Natural killer cell treated with Interleukin-12 subunit alpha and Interleukin-12 subunit beta and Interleukin-15 and Interleukin-18, amount 100 ng/mL, for 72 hours (primary cell): ENCODE results near the gene SLC12A5. TPM values are rescaled to one million over a fixed set of nuclear protein-coding genes. Genes with fewer than 3 reads are reported as not detected.

Experiments used
- ATAC-seq, 2 donors: fragments of 150-1000 bp; cut with Tn5 transposase in 1 of 2; sonication (Bioruptor Pico), chemical (Tn5 transposase) in 1 of 2; 2 replicates each; pipeline ENCODE4 v1.10.0; 2021
- DNase-seq: peaks from one replicate; pipeline ENCODE4 v3.0.0; 2022; ENCODE audit warnings: low spot score
- H3K27ac Mint-ChIP-seq, 2 donors: 1 replicate in 1 of 2; 2 replicates in 1 of 2; pipeline ENCODE4 v1.8.0; 2022; ENCODE audit warnings: mixed read lengths in 2 of 2, mild to moderate bottlenecking in 1 of 2, moderate library complexity in 1 of 2
- H3K27me3 Mint-ChIP-seq, 2 donors: 1 replicate in 1 of 2; 2 replicates in 1 of 2; pipeline ENCODE4 v1.8.0; 2022; ENCODE audit warnings: mixed read lengths in 2 of 2
- H3K36me3 Mint-ChIP-seq: one replicate; pipeline ENCODE4 v1.8.0; 2022; ENCODE audit warnings: mixed read lengths
- H3K4me1 Mint-ChIP-seq, 2 donors: 1 replicate in 1 of 2; 2 replicates in 1 of 2; pipeline ENCODE4 v1.8.0; 2022; ENCODE audit warnings: low read depth in 2 of 2, mixed read lengths in 2 of 2, mild to moderate bottlenecking in 1 of 2
- H3K4me3 Mint-ChIP-seq: one replicate; pipeline ENCODE4 v1.8.0; 2022; ENCODE audit warnings: mixed read lengths
- H3K9me3 Mint-ChIP-seq: 2 replicates; pipeline ENCODE4 v1.8.0; 2022; ENCODE audit warnings: mixed read lengths
- total RNA-seq, 2 donors: library from RNA; stranded (reverse); gene quantifications; one replicate each; pipeline ENCODE4 v1.2.3, GENCODE V29; 2022

Gene SLC12A5
- total RNA-seq, 2 donors from 2014 or later, result not detected

DNA sequence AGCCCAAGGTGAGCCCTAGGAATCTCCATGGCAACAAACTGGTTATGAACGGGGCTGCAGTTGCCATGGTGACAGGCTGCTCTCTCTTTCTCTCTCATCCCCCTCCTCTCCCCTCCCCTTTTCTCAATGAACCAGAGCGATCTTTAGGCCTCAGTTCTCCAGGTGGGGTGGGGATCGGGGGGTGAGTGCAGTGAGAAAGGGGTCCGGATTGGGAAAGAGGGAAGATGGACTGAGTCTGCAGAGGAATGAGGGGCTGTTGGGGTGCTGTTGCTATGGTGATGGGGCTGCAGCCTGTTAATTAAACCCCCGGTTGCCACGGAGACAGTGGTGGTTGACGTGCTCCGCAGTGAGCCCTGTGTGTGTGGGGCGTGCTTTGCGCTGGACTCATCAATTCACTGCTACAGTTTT, 3.6 kb upstream of the SLC12A5 start:
- ATAC-seq (no peak), DNase-seq (no peak)
- peaks cover 16% of the 10 kb centered on the region in 2 donors for H3K4me1 Mint-ChIP-seq
- H3K27ac Mint-ChIP-seq, result no peak overlapping the region
- peaks cover 42 to 44% of the 10 kb centered on the region in 2 donors for H3K27me3 Mint-ChIP-seq
- H3K9me3 Mint-ChIP-seq, result no peaks in the 10 kb centered on the region
- H3K4me3 Mint-ChIP-seq, result no peak overlapping the region
- peaks cover 5% of the 10 kb centered on the region for H3K36me3 Mint-ChIP-seq

GRCh38 chr20:46027245-46027853, 1.7 kb upstream of the SLC12A5 start:
- Mint-ChIP-seq H3K4me3 (no peak overlapping the region), H3K27me3 (peaks cover 32 to 37% of the 10 kb centered on the region in 2 donors), H3K36me3 (no peaks in the 10 kb centered on the region), H3K9me3 (no peaks in the 10 kb centered on the region), H3K4me1 (peaks cover 5 to 7% of the 10 kb centered on the region in 2 donors), H3K27ac (no peak overlapping the region)
- no peak for DNase-seq
- ATAC-seq, result no peak

DNA sequence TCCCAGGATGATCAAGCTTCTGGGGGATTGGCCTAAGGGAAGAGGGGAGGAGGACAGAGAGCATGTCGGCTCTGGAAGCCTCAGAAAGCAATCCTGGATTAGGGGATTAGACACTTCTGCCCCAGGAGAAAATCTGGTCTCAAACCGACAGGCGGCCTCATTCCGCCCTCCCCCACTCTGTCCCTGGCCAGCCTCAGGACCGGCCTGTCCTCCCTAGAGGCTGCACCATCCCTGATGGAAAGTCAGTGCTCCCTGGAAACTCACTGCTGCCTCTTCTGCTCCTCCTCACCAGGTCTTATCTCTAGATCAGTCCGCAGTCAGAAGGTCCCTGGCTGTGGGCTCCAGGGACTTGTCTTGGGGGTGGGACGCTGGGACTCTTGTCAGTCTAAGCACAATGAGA, 905 bp upstream of the SLC12A5 start:
- ATAC-seq (no peak), DNase-seq (no peak)
- Mint-ChIP-seq H3K9me3 (no peaks in the 10 kb centered on the region), H3K27ac (no peak overlapping the region), H3K27me3 (peaks cover 38 to 42% of the 10 kb centered on the region in 2 donors), H3K4me1 (peaks cover 5 to 6% of the 10 kb centered on the region in 2 donors), H3K36me3 (no peaks in the 10 kb centered on the region), H3K4me3 (no peak overlapping the region)

DNA sequence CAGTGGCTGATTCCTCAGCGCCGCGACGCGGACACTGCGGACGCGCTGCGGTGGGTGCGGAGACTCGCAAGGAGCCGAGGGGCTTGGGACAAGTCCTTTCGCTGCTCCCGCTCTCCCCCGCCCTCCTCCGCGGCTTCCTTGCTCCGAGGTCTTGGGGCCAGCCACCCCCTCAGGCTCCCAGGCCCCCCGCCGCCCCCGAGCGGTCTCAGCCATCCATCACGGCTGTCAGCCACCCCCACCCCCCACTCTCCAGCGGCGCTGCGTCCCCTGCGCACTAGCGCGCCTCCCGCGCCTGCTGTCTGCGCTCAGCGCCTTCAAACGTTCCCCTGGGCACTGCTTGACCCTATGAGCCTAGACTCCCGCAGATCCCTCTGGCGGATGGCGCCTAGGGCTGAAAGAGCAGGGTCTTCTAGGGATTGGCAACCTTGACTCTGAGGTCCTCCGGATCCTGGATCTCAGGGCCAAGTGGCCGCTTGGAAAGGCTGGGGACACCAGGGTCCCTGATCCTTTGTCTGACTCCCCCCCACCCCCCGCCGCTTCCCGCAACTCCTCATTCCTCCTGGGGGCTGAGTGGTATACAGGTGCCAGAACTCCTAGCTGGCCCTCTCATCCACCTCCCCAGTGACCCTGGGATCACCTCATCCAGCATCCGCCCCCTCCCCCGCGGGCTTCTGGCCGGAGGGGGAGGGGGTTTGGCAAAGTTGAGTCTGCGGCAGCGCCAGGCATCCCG, 1.4 kb downstream of the SLC12A5 start:
- no peaks in the 10 kb centered on the region for H3K9me3 Mint-ChIP-seq
- no peak overlapping the region for H3K27ac Mint-ChIP-seq
- DNase-seq, result no peak
- no peak overlapping the region for H3K4me3 Mint-ChIP-seq
- no peaks in the 10 kb centered on the region for H3K4me1 Mint-ChIP-seq
- H3K27me3 Mint-ChIP-seq, result peaks cover 39 to 40% of the 10 kb centered on the region in 2 donors
- no peaks in the 10 kb centered on the region for H3K36me3 Mint-ChIP-seq
- no peak for ATAC-seq

DNA sequence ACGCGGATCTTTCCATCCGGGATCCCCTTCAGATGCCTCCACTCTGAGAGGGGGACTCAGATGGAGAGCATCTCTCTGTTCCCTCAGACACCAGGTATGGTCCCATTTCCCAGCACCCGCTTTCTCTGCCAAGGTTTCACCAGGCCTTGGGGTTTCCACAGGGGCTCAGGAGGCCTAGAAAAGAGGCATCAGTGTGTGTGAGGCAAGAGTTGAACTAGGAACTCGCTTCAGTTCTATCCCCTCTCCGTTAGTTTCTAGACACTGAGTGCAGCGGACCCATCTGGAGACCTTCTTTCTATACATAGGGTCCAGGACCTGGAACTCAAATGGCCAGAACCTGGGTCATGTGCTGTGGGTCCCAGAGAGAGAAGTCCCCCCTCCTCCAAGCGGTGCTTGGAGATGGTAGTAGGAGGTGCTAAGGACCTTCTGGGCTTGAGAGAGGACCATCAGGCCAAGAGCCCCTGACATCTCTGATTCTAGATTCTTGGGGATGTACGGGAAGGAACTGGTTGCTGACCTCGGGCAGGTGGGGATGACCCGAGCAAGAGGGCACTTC, 2.1 kb downstream of the SLC12A5 start:
- H3K9me3 Mint-ChIP-seq, result no peaks in the 10 kb centered on the region

GRCh38 chr20:46031701-46032254, 2.8 kb downstream of the SLC12A5 start:
- DNase-seq, result no peak
- H3K27me3 Mint-ChIP-seq, result peaks cover 38 to 41% of the 10 kb centered on the region in 2 donors

More for the DNA sequence above, 2.1 kb downstream of the SLC12A5 start:
- Mint-ChIP-seq H3K36me3 (no peaks in the 10 kb centered on the region), H3K4me1 (no peaks in the 10 kb centered on the region), H3K4me3 (no peak overlapping the region), H3K27me3 (peaks cover 38 to 41% of the 10 kb centered on the region in 2 donors), H3K27ac (no peak overlapping the region)
- DNase-seq (no peak), ATAC-seq (no peak)

GRCh38 chr20:46034039-46034438, 5.0 kb downstream of the SLC12A5 start:
- H3K4me1 Mint-ChIP-seq, result no peaks in the 10 kb centered on the region
- H3K36me3 Mint-ChIP-seq, result no peaks in the 10 kb centered on the region
- H3K9me3 Mint-ChIP-seq, result no peaks in the 10 kb centered on the region
- no peak overlapping the region for H3K27ac Mint-ChIP-seq
- ATAC-seq (no peak), DNase-seq (no peak)
- peaks cover 40 to 44% of the 10 kb centered on the region in 2 donors for H3K27me3 Mint-ChIP-seq
- H3K4me3 Mint-ChIP-seq, result no peak overlapping the region

More at GRCh38 chr20:46031701-46032254, 2.8 kb downstream of the SLC12A5 start:
- ATAC-seq, result no peak
- no peaks in the 10 kb centered on the region for H3K4me1 Mint-ChIP-seq
- no peak overlapping the region for H3K27ac Mint-ChIP-seq
- no peaks in the 10 kb centered on the region for H3K36me3 Mint-ChIP-seq
- H3K9me3 Mint-ChIP-seq, result no peaks in the 10 kb centered on the region
- no peak overlapping the region for H3K4me3 Mint-ChIP-seq

- peaks cover 40% of the 10 kb centered on the region in 2 donors for H3K27me3 Mint-ChIP-seq
- no peak overlapping the region for H3K27ac Mint-ChIP-seq
- no peak overlapping the region for H3K4me3 Mint-ChIP-seq
- H3K4me1 Mint-ChIP-seq, result no peaks in the 10 kb centered on the region
- ATAC-seq (no peak), DNase-seq (no peak)
- no peaks in the 10 kb centered on the region for H3K9me3 Mint-ChIP-seq
- H3K36me3 Mint-ChIP-seq, result no peaks in the 10 kb centered on the region
Observed at GRCh38 chr20:46035253-46035652, 6.2 kb downstream of the SLC12A5 start.

DNA sequence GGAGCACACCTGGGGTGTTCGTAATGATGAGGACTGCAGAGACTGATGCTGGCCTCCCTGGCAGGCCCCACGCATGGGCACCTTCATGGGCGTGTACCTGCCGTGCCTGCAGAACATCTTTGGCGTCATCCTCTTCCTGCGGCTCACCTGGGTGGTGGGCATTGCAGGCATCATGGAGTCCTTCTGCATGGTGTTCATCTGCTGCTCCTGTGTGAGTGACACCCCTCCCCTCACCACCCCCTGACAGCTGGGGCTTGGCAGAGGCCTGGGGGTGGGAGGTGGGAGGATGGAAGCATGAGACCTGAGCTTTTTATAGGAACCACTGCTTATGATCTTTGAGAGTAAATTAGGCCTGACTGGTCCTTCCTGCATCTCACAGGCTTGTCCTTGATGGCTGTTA, 6.7 kb downstream of the SLC12A5 start:
- Mint-ChIP-seq H3K4me3 (no peak overlapping the region), H3K9me3 (no peaks in the 10 kb centered on the region), H3K4me1 (no peaks in the 10 kb centered on the region), H3K36me3 (no peaks in the 10 kb centered on the region), H3K27ac (no peak overlapping the region), H3K27me3 (peaks cover 40% of the 10 kb centered on the region in 2 donors)
- DNase-seq, result no peak
- ATAC-seq, result no peak

- no peak for DNase-seq
- Mint-ChIP-seq H3K27me3 (peaks cover 42% of the 10 kb centered on the region in 2 donors), H3K4me1 (no peaks in the 10 kb centered on the region), H3K4me3 (no peak overlapping the region), H3K9me3 (no peaks in the 10 kb centered on the region), H3K27ac (no peak overlapping the region), H3K36me3 (no peaks in the 10 kb centered on the region)
- no peak for ATAC-seq
Observed at GRCh38 chr20:46036370-46036769, 7.4 kb downstream of the SLC12A5 start.

DNA sequence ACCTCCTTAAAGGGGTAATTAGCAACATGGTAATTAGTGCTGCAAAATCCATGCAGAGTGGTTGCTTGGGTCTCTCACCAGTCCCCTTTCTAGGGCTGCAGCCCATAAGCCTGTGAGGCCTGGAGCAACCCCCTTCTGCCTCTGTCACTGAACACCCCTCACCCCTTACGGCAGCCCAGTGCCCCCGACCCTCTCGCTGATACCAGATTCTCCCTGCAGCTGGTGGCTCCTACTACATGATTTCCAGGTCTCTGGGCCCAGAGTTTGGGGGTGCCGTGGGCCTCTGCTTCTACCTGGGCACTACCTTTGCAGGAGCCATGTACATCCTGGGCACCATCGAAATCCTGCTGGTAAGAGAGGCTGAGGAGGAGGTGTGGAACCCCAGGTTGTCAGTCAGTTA, 8.0 kb downstream of the SLC12A5 start:
- no peak for DNase-seq
- H3K27me3 Mint-ChIP-seq, result peaks cover 49% of the 10 kb centered on the region in 2 donors
- no peak for ATAC-seq
- no peak overlapping the region for H3K27ac Mint-ChIP-seq
- no peaks in the 10 kb centered on the region for H3K4me1 Mint-ChIP-seq
- no peaks in the 10 kb centered on the region for H3K36me3 Mint-ChIP-seq
- no peaks in the 10 kb centered on the region for H3K9me3 Mint-ChIP-seq
- H3K4me3 Mint-ChIP-seq, result no peak overlapping the region

DNA sequence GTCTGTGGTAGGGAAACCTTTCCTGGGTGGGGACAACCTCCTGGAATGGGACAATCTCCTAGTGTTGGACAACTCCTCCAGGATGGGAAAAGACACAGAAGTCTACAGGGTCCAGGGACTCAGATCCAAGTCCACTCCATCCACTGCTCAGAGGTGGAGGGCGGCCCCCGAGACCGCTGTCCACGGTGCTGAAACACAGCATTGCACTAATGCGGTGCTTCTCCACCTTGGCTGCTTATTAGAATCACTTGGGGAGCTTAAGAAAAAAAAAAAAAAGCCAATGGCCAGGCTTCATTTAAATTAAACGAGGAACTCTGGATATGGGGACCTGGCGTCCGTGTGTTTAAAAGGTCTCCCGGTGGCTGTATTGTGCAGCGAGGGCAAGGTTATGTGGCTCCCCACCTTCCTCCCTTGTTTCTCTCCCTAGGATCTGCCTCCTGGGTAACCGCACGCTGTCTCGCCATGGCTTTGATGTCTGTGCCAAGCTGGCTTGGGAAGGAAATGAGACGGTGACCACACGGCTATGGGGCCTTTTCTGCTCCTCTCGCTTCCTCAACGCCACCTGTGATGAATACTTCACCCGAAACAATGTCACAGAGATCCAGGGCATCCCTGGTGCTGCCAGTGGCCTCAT, 12.0 kb downstream of the SLC12A5 start:
- H3K9me3 Mint-ChIP-seq, result no peaks in the 10 kb centered on the region

GRCh38 chr20:46043556-46043955, 14.5 kb downstream of the SLC12A5 start:
- Mint-ChIP-seq H3K27ac (no peak overlapping the region), H3K4me3 (no peak overlapping the region), H3K9me3 (no peaks in the 10 kb centered on the region), H3K4me1 (no peaks in the 10 kb centered on the region), H3K27me3 (peaks cover 32 to 42% of the 10 kb centered on the region in 2 donors), H3K36me3 (no peaks in the 10 kb centered on the region)
- DNase-seq, result no peak
- no peak for ATAC-seq

More for the DNA sequence above, 12.0 kb downstream of the SLC12A5 start:
- no peak for ATAC-seq
- H3K27ac Mint-ChIP-seq, result no peak overlapping the region
- no peak overlapping the region for H3K4me3 Mint-ChIP-seq
- H3K27me3 Mint-ChIP-seq, result peaks cover 35 to 38% of the 10 kb centered on the region in 2 donors
- no peaks in the 10 kb centered on the region for H3K36me3 Mint-ChIP-seq
- no peaks in the 10 kb centered on the region for H3K4me1 Mint-ChIP-seq
- DNase-seq, result no peak
